GM21447 (cell line): Measurements from ENCODE around the gene WDPCP.
"Not testable (repeated sequence)": the region's sequence is repeated elsewhere in the genome, so short reads cannot be mapped to it uniquely, and the experiment has no call there.

ENCODE experiments used
- ATAC-seq: cut with Tn5 transposase; IDR thresholded peaks from one replicate; pipeline ENCODE4 v1.9.1; 2021; ENCODE audit not compliant: unreplicated experiment

WDPCP gene

GRCh38 chr2:63591566-63592175 lies 3.4 kb upstream of the WDPCP start:
- no peak for ATAC-seq

GRCh38 chr2:63590626-63591408 lies 2.5 kb upstream of the WDPCP start:
- ATAC-seq, result no peak

GRCh38 chr2:63589148-63589958 lies 1.1 kb upstream of the WDPCP start:
- peak; percentile 11 for ATAC-seq

GRCh38 chr2:63587814-63588384 lies 378 bp downstream of the WDPCP start:
- ATAC-seq, result no peak

- ATAC-seq, result no peak
Observed at GRCh38 chr2:63582873-63583272, 5.4 kb downstream of the WDPCP start.

GRCh38 chr2:63581298-63581961 lies 6.8 kb downstream of the WDPCP start:
- ATAC-seq, result no peak

GRCh38 chr2:63580651-63581297 lies 7.5 kb downstream of the WDPCP start:
- ATAC-seq, result no peak

GRCh38 chr2:63578767-63579166 lies 9.5 kb downstream of the WDPCP start:
- no peak for ATAC-seq

GRCh38 chr2:63576546-63576945 lies 11.7 kb downstream of the WDPCP start:
- ATAC-seq, result no peak

- ATAC-seq, result not testable (repeated sequence)
Observed at GRCh38 chr2:63573726-63574345, 14.4 kb downstream of the WDPCP start.

- not testable (repeated sequence) for ATAC-seq
Observed at GRCh38 chr2:63573026-63573425, 15.3 kb downstream of the WDPCP start.

GRCh38 chr2:63572001-63572400 lies 16.3 kb downstream of the WDPCP start:
- no peak for ATAC-seq

- no peak for ATAC-seq
Observed at GRCh38 chr2:63571291-63571690, 17.0 kb downstream of the WDPCP start.

GRCh38 chr2:63569740-63570139 lies 18.5 kb downstream of the WDPCP start:
- no peak for ATAC-seq

GRCh38 chr2:63562751-63563150 lies 25.5 kb downstream of the WDPCP start:
- ATAC-seq, result no peak

GRCh38 chr2:63558922-63559321 lies 29.4 kb downstream of the WDPCP start:
- ATAC-seq, result not testable (repeated sequence)

- ATAC-seq, result not testable (repeated sequence)
Observed at GRCh38 chr2:63557819-63558218, 30.5 kb downstream of the WDPCP start.

GRCh38 chr2:63555931-63556330 lies 32.3 kb downstream of the WDPCP start:
- no peak for ATAC-seq

GRCh38 chr2:63555299-63555698 lies 33.0 kb downstream of the WDPCP start:
- ATAC-seq, result no peak

- ATAC-seq, result no peak
Observed at GRCh38 chr2:63553049-63553448, 35.2 kb downstream of the WDPCP start.
